K562 (cell line): ENCODE data around the gene GRK4. TPM values are rescaled to one million over a fixed set of nuclear protein-coding genes. Genes with fewer than 3 reads are reported as not detected.

Source experiments
- ATAC-seq: fragments of 200-7000 bp; cut with Tn5 transposase; 3 replicates; pipeline ENCODE4 v1.9.1; 2020; ENCODE audit warnings: moderate library complexity
- BruUV-seq: library from RNA; stranded (reverse); fragments of 400-500 nt; replicated peaks from 2 replicates; lab custom pipeline; 2021; lab: Mats Ljungman, UMichigan
- CTCF ChIA-PET: fragments of 300-600 bp; formaldehyde crosslinking; extraction: SDS; loops from one replicate; lab custom pipeline; 2021; ENCODE audit warnings: low intra/inter-chr PET ratio; lab: Yijun Ruan, JAX
- POLR2A ChIA-PET: fragments of 300-600, 350-650 bp; sonication (Branson Sonifier 250); formaldehyde crosslinking; extraction: SDS; loops from one replicate; lab custom pipeline; 2021; ENCODE audit warnings: antibody characterized with exemption, inconsistent platforms; lab: Yijun Ruan, JAX
- DNase-seq, 4 experiments: peaks; one replicate each; pipeline versions ENCODE4 v3.0.0 to v3.0.0-alpha.2; 2011 to 2018; ENCODE audit warnings: low spot score in 3 of 4, mixed read lengths in 3 of 4; ENCODE audit errors: extremely low read depth in 1 of 4
- FAIRE-seq: peaks from 2 replicates; lab custom pipeline; 2011; peaks lifted over from hg19 to GRCh38; lab: Jason Lieb, UNC
- H2AFZ ChIP-seq: 2 replicates; pipeline ENCODE4 v1.6.0; 2011; ENCODE audit warnings: low read depth, low read length, control low read depth, inconsistent platforms
- H3K27ac ChIP-seq: fragments of 200-600 bp; 3 replicates; pipeline ENCODE4 v1.8.0; 2011; ENCODE audit warnings: low read depth, mild to moderate bottlenecking, control low read depth, inconsistent platforms, low read length, moderate library complexity, mixed read lengths; ENCODE audit errors: extremely low read depth
- H3K27me3 ChIP-seq, 2 experiments: fragments of 300-600 bp in 1 of 2; 2 replicates in 1 of 2; 3 replicates in 1 of 2; pipeline versions ENCODE4 v1.6.0 to v1.8.0; 2011; ENCODE audit warnings: inconsistent platforms in 2 of 2, low read length in 2 of 2, mild to moderate bottlenecking in 1 of 2, mixed read lengths in 1 of 2, moderate library complexity in 1 of 2; ENCODE audit not compliant: control insufficient read depth in 2 of 2, insufficient read depth in 2 of 2
- H3K36me3 ChIP-seq: fragments of 300-600 bp; 3 replicates; pipeline ENCODE4 v1.8.0; 2011; ENCODE audit warnings: mild to moderate bottlenecking, low read length, inconsistent platforms; ENCODE audit not compliant: control insufficient read depth, insufficient read depth
- H3K4me1 ChIP-seq, 2 experiments: fragments of 200-600 bp in 1 of 2; replicated peaks in 1 of 2; 2 replicates in 1 of 2; 3 replicates in 1 of 2; pipeline versions ENCODE4 v1.5.1 to v1.8.0; 2011; ENCODE audit warnings: inconsistent platforms in 2 of 2, low read length in 2 of 2, mild to moderate bottlenecking in 1 of 2, mixed read lengths in 1 of 2, moderate library complexity in 1 of 2; ENCODE audit not compliant: control insufficient read depth in 2 of 2, insufficient read depth in 2 of 2
- H3K4me2 ChIP-seq: 2 replicates; pipeline ENCODE4 v1.6.1; 2011; ENCODE audit warnings: low read length, control low read depth, inconsistent platforms, mixed read lengths; ENCODE audit not compliant: insufficient read depth
- H3K4me3 ChIP-seq: fragments of 200-600 bp; sonication (generic), shearing (Covaris generic); 2 replicates; pipeline ENCODE4 v1.5.1; 2016; ENCODE audit warnings: control low read depth, inconsistent platforms
- H3K79me2 ChIP-seq: fragments of 200-600 bp; 3 replicates; pipeline ENCODE4 v1.8.0; 2011; ENCODE audit warnings: low read length, inconsistent platforms; ENCODE audit not compliant: control insufficient read depth, insufficient read depth
- H3K9ac ChIP-seq, 2 experiments: 2 replicates each; pipeline versions ENCODE4 v1.6.0 to v1.6.1; 2011; ENCODE audit warnings: low read depth in 2 of 2, low read length in 2 of 2, control low read depth in 1 of 2, inconsistent platforms in 1 of 2, mild to moderate bottlenecking in 1 of 2, mixed read lengths in 1 of 2; ENCODE audit not compliant: insufficient read depth in 1 of 2
- H3K9me1 ChIP-seq: one replicate; pipeline ENCODE4 v1.6.0; 2011; ENCODE audit warnings: inconsistent platforms, mild to moderate bottlenecking, low read length, moderate library complexity; ENCODE audit not compliant: control insufficient read depth, insufficient read depth
- H3K9me3 ChIP-seq: replicated peaks from 2 replicates; pipeline ENCODE4 v1.5.1; 2011; ENCODE audit warnings: low read depth, low read length, inconsistent platforms; ENCODE audit not compliant: control insufficient read depth, insufficient read depth
- H4K20me1 ChIP-seq: replicated peaks from 2 replicates; pipeline ENCODE4 v1.6.1; 2011; ENCODE audit warnings: low read length, inconsistent platforms, mixed read lengths; ENCODE audit not compliant: control insufficient read depth, insufficient read depth
- ARID4B ChIP-seq: sonication (generic); formaldehyde crosslinking; IDR thresholded peaks from 2 replicates; pipeline ENCODE4 v1.8.0; 2022; ENCODE audit warnings: mild to moderate bottlenecking, missing genetic modification reagents
- CC2D1A ChIP-seq: fragments of 450-650 bp; IDR thresholded peaks from 2 replicates; pipeline ENCODE4 v1.6.1; 2017; ENCODE audit warnings: mild to moderate bottlenecking
- CCAR2 ChIP-seq: fragments of 200-400 bp; formaldehyde crosslinking; IDR thresholded peaks from 2 replicates; pipeline ENCODE4 v1.6.1; 2017; ENCODE audit warnings: mild to moderate bottlenecking, low read depth, low read length
- GTF2A2 ChIP-seq: IDR thresholded peaks from 2 replicates; pipeline ENCODE4 v1.6.1; 2016; ENCODE audit warnings: mild to moderate bottlenecking, missing genetic modification characterization, missing compliant biosample characterization
- MLLT1 ChIP-seq, 2 experiments: fragments of 450-650 bp; IDR thresholded peaks; 2 replicates each; pipeline ENCODE4 v1.6.1; 2016
- POU5F1 ChIP-seq: fragments of 150-350 bp; IDR thresholded peaks from 2 replicates; pipeline ENCODE4 v1.6.1; 2014; ENCODE audit warnings: borderline replicate concordance, low read length, low read depth, mild to moderate bottlenecking; ENCODE audit not compliant: partially characterized antibody
- XRCC5 ChIP-seq: fragments of 200-400 bp; formaldehyde crosslinking; IDR thresholded peaks from 2 replicates; pipeline ENCODE4 v1.6.1; 2017; ENCODE audit warnings: low read depth, mild to moderate bottlenecking, low read length
- ZBTB34 ChIP-seq: fragments of 250-450 bp; sonication (Bioruptor Pico); IDR thresholded peaks from 2 replicates; pipeline ENCODE4 v1.8.0; 2021; ENCODE audit warnings: mild to moderate bottlenecking, moderate library complexity
- ZEB2 ChIP-seq: fragments of 450-650 bp; IDR thresholded peaks from 2 replicates; pipeline ENCODE4 v1.6.1; 2016
- ZNF12 ChIP-seq: sonication (generic); formaldehyde crosslinking; IDR thresholded peaks from 2 replicates; pipeline ENCODE4 v1.4.0; 2020; ENCODE audit warnings: mild to moderate bottlenecking, missing genetic modification reagents
- ZNF512 ChIP-seq: IDR thresholded peaks from 2 replicates; pipeline ENCODE4 v1.6.1; 2016; ENCODE audit warnings: missing genetic modification characterization, missing compliant biosample characterization
- ZNF76 ChIP-seq: fragments of 250-450 bp; sonication (Bioruptor Pico); IDR thresholded peaks from 2 replicates; pipeline ENCODE4 v1.4.0; 2020; ENCODE audit warnings: mild to moderate bottlenecking, moderate library complexity, borderline replicate concordance
- WGBS: fragments of 100-300 bp; shearing (Covaris generic); methylation state at CpG from one replicate; pipeline ENCODE4 v1.1.6; 2016; ENCODE audit warnings: low coverage, mixed read lengths; ENCODE audit not compliant: insufficient coverage; ENCODE audit errors: missing lambda C conversion rate; 5-methylcytosine and 5-hydroxymethylcytosine counted together
- in situ Hi-C: fragments of 300-500 bp; cut with MboI; formaldehyde crosslinking; loops from 4 replicates; pipeline ENCODE4 v1.15.0; 2018; ENCODE audit warnings: inconsistent platforms, mixed read lengths
- intact Hi-C: fragments of 100-400 bp; cut with micrococcal nuclease; formaldehyde crosslinking; loops from 2 replicates; pipeline ENCODE4 v1.14.2; 2022
- polyA plus RNA-seq, 8 experiments: library from polyadenylated mRNA; depleted of rRNA in 4 of 8; stranded (reverse) in 5 of 8; unstranded in 3 of 8; fragments of >200 nt; fragmentation: Nextera tagmentation in 2 of 8; fragmentation: Illumina TruSeq in 1 of 8; extraction: Ambion mirVana in 2 of 8; extraction: Trizol in 1 of 8; gene quantifications; 2 replicates each; pipeline versions ENCODE4 v1.2.1 to v1.2.3, GENCODE V29; 2011 to 2014; ENCODE audit warnings: inconsistent platforms in 1 of 8, missing spikeins in 1 of 8
- total RNA-seq, 7 experiments: library from RNA; depleted of rRNA in 6 of 7; stranded (reverse); fragments of >200 nt in 6 of 7; fragmentation: Illumina TruSeq in 2 of 7; extraction: Trizol in 2 of 7; gene quantifications; 2 replicates each; pipeline versions ENCODE4 v1.2.1 to v1.2.3, GENCODE V29; 2011 to 2021; ENCODE audit warnings: low replicate concordance in 1 of 7

Gene GRK4
- total and polyA plus RNA-seq, 9 of the 15 experiments (the other 6 are each of a cell fraction or from before 2014, with no cell fraction given) = 1.1 to 4.8 (median 2.6) TPM

GRCh38 chr4:3021627-3022026 lies 58.3 kb downstream of the GRK4 start:
- H3K9ac ChIP-seq = no peak overlapping the region
- no peaks in the 10 kb centered on the region for H4K20me1 ChIP-seq
- H3K4me3 ChIP-seq = no peak overlapping the region
- H2AFZ ChIP-seq = no peak overlapping the region
- no peak overlapping the region for H3K4me2 ChIP-seq
- POLR2A ChIA-PET = interaction anchor here (1.9 kb wide), 1 partner anchor 11 kb away, joined by 6 read pairs; no protein-coding TSS in a partner anchor
- intact Hi-C loops (no loop called here), in situ Hi-C loops (no loop called here)
- H3K36me3 ChIP-seq = no peaks in the 10 kb centered on the region
- H3K79me2 ChIP-seq = no peaks in the 10 kb centered on the region
- CTCF ChIA-PET = interaction anchor here (0.6 kb wide), 1 partner anchor 708 kb away, joined by 3 read pairs; no protein-coding TSS in a partner anchor
- peaks cover 35 to 71% of the 10 kb centered on the region in 2 experiments for H3K27me3 ChIP-seq
- no peak for ATAC-seq
- BruUV-seq = no TSS peak
- no peak for DNase-seq
- no peaks in the 10 kb centered on the region; a peak in 1 of 5 replicates for H3K4me1 ChIP-seq
- H3K27ac ChIP-seq = no peak overlapping the region
- H3K9me1 ChIP-seq = no peaks in the 10 kb centered on the region
- WGBS = 11% methylated on average over 8 of the region's 8 CpGs
- 0 out of 2 replicates have a peak, but pooled peaks cover 2% of the 10 kb centered on the region for H3K9me3 ChIP-seq
- FAIRE-seq = no peak
- TF ChIP-seq ZEB2 (no peak), XRCC5 (no peak), GTF2A2 (tag) (no peak), ZBTB34 (CRISPR knock-in tag) (no peak), ARID4B (no peak), CCAR2 (no peak), ZNF512 (no peak), ZNF76 (no peak), ZNF12 (no peak), POU5F1 (no peak), MLLT1 (IDR thresholded peaks at IDR 0.05) (no peak), CC2D1A (no peak)
